GM19468 (cell line): ENCODE results near the gene TBXAS1.

Source experiments
- ATAC-seq: cut with Tn5 transposase; IDR thresholded peaks from one replicate; pipeline ENCODE4 v1.9.1; 2021; ENCODE audit warnings: mild to moderate bottlenecking, moderate library complexity, moderate number of reproducible peaks; ENCODE audit not compliant: unreplicated experiment; ENCODE audit errors: extremely low read depth

TBXAS1 gene

GRCh38 chr7:139937715-139938114, 108.7 kb downstream of the TBXAS1 start:
- ATAC-seq, result no peak

GRCh38 chr7:139940866-139941265, 111.8 kb downstream of the TBXAS1 start:
- ATAC-seq, result no peak

- no peak for ATAC-seq
Observed at GRCh38 chr7:139941421-139941820, 112.4 kb downstream of the TBXAS1 start.

- no peak for ATAC-seq
Observed at GRCh38 chr7:139941866-139942265, 112.8 kb downstream of the TBXAS1 start.

GRCh38 chr7:139942636-139943035, 113.6 kb downstream of the TBXAS1 start:
- ATAC-seq, result no peak

GRCh38 chr7:139943401-139943800, 114.3 kb downstream of the TBXAS1 start:
- no peak for ATAC-seq

- ATAC-seq, result no peak
Observed at GRCh38 chr7:139944248-139944647, 115.2 kb downstream of the TBXAS1 start.

GRCh38 chr7:139946533-139946932, 117.5 kb downstream of the TBXAS1 start:
- ATAC-seq, result no peak

- ATAC-seq, result no peak
Observed at GRCh38 chr7:139947021-139947420, 118.0 kb downstream of the TBXAS1 start.

GRCh38 chr7:139948167-139948566, 119.1 kb downstream of the TBXAS1 start:
- ATAC-seq, result no peak

GRCh38 chr7:139948587-139949335, 119.7 kb downstream of the TBXAS1 start:
- ATAC-seq, result no peak

- no peak for ATAC-seq
Observed at GRCh38 chr7:139949629-139950028, 120.6 kb downstream of the TBXAS1 start.

- ATAC-seq, result no peak
Observed at GRCh38 chr7:139950881-139951525, 121.9 kb downstream of the TBXAS1 start.

- ATAC-seq, result no peak
Observed at GRCh38 chr7:139953229-139953628, 124.2 kb downstream of the TBXAS1 start.

- no peak for ATAC-seq
Observed at GRCh38 chr7:139955109-139955820, 126.2 kb downstream of the TBXAS1 start.

GRCh38 chr7:139958599-139959284, 129.7 kb downstream of the TBXAS1 start:
- ATAC-seq, result no peak

- no peak for ATAC-seq
Observed at GRCh38 chr7:139959285-139959628, 130.2 kb downstream of the TBXAS1 start.

- ATAC-seq, result no peak
Observed at GRCh38 chr7:139959718-139960117, 130.7 kb downstream of the TBXAS1 start.

- ATAC-seq, result no peak
Observed at GRCh38 chr7:139960157-139960556, 131.1 kb downstream of the TBXAS1 start.

- ATAC-seq, result no peak
Observed at GRCh38 chr7:139965942-139966628, 137.0 kb downstream of the TBXAS1 start.
